ENCODE data around the gene AK8.
A peak's percentile ranks its signal among the peaks of the same experiment; 100 is the strongest.

The AK8 gene

DNA sequence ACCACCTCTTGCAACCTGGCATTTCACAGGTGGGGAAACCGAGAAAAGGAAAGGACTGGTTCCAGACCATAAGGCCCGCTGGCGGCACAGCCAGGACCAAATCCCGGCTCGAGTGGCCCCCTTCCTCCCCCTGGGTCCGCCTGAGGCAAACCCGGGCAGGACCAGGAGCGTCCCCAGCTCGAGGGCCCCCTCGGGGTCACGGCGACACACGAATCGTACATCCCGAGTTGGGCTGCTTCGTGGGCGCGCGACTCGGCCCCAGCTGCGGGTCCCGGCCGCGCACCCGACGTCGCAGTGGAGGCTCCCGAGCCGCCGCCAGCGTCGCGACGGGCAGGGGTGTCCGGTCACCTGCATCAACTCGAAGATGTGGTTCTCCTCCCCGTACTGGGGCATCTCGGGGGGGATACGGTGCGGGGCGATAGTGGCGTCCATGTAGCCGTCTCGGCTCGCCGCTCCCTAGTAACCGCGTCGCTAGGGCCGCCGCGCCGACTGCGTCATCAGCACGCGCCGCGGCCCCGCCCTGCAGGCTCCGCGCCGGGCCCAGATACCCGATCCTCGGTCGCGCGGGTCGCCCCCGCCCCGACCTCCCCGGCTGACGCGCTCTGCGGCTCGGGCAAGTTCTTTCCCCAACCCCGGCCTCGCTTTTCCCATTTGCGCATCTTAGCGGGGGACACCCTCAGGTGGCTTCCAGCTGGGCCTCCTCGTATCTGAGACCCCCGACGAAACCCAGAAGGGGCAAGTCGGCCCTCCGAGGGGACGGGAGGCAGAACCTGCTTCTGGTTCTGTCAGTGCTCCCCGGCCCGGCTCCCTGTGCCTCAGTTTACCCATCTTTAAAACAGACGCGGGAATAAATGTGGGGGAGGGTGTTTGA is at the start of gene AK8:
AK8 (minus strand) TSS at position 461 of the 871 bp plus-strand sequence; CDS start at position 432, 29 bp downstream.
- peak; percentile 76 for DNase-seq (ENCODE audit: low spot score)

GRCh38 chr9:132927704-132928103 is 49.6 kb upstream of the AK8 start:
- DNase-seq (ENCODE audit: low spot score) = no peak

DNA sequence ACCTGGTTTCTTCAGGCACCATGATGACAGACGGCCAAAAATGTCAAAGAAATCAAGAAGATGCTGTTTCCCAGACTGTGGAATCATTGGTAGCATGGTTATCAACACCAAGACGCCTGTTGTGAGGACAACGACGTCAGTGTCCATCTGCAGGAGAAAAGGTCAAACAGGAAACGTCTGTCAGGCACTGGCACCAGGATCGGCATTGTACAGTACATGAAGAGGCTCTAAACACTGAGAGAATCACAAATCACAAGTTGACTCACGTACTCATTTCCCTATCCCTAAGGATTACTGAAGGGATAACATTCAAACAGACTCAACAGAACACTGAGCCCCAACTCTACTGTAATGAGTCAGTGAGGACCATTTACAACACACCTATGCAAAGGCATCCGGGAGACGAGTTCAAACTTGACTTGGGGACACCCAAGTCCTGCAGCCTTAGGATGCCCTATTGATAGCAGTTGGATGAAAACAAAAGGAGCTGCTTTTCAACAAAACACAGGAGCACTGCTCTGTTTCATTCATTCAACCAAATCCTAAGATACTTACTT is 45.3 kb upstream of the AK8 start:
- DNase-seq (ENCODE audit: low spot score) = no peak

DNA sequence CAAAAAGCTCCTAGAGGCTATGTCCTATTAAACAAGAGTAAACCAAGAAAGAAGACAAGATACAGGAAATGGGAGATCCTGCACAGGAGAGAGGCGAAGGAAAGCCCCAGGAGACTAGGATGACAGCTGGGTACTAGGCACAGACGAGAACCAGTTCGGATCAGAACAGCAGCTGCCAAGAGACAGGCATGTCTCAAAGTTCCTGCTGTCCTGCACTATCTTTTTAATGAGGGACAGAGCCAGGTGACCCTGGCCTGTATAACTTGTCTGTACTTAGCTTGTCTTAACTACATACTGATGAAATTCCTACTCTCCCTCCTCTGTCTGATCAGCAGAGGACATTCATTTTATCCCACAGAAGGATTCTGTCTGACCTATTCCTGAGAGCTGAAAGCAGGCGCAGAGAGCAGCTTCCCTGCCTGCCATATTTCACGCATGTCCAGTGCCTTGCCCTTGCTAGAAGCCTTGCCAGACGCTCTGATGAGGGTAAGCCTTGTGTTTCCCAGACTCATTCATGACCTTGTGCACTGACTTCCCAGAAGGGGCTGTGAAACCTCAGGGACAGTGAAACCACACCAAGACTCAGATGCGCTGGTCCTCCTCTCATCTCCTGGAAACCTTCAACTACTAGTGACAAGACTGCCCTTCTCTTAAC is 41.7 kb upstream of the AK8 start:
- no peak for DNase-seq (ENCODE audit: low spot score)

DNA sequence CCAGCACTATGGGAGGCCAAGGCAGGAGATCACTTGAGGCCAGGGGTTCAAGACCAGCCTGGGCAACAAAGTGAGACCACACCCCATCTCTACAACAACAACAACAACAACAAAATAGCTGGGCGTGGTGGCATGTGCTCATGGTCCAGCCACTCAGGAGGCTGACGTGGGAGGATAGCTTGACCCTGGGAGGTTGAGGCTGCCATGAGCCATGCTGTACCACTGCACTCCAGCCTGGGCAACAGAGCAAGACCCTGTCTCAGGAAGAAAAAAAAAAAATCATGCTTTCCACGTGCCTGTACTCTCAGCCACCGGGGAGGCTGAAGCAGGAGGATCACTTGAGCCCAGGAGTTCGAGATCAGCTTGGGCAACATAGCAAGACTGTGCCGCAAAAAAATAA is 36.8 kb upstream of the AK8 start:
- DNase-seq (ENCODE audit: low spot score) = no peak

GRCh38 chr9:132912131-132912530 is 34.0 kb upstream of the AK8 start:
- DNase-seq (ENCODE audit: low spot score) = no peak

GRCh38 chr9:132910376-132910775 is 32.3 kb upstream of the AK8 start:
- no peak for DNase-seq (ENCODE audit: low spot score)

DNA sequence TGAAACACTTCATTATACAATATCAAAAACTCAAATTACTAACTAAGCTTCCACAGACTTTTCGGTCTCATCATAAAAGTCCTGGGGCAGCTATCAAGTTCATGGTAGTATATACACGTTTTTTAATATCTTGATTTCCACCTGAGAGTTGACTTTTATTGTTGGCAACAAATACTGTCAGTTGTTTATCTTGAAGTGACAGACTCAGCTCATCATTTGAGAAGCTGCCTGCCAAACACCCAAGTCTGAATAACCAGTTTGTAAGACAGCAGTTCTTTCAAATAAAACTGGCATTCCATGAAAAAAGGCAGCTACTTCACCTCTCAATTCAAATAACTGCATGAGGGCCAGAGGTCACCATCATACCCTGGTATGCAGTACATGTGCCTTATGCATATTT is 31.2 kb upstream of the AK8 start:
- DNase-seq (ENCODE audit: low spot score) = no peak

GRCh38 chr9:132908635-132909034 is 30.6 kb upstream of the AK8 start:
- DNase-seq (ENCODE audit: low spot score) = no peak

DNA sequence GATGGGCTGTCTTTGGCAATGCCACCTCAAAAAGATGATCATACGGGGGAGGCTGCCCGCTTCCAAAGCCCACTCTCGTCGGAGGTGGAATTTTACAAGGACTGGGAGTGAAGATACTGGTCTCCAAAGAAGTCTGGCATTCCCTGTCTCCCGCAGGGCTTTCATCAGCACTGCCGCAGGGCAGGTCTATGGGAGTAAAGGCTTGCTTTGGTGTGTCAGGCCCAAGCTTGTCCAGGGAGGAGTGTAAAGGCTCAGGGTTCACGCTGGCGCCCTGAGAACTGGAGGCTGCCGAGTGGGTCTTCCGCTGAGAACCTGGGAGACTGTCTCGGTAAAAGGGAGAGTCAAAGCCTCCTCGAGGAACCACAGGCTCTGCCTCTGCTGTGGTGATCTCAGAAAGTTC is 27.6 kb upstream of the AK8 start:
- DNase-seq (ENCODE audit: low spot score) = no peak

- no peak for DNase-seq (ENCODE audit: low spot score)
These were observed 25.7 kb upstream of the AK8 start for GRCh38 chr9:132903574-132904492.

GRCh38 chr9:132901858-132902831 is 24.1 kb upstream of the AK8 start:
- DNase-seq (ENCODE audit: low spot score) = peak; percentile 93

DNA sequence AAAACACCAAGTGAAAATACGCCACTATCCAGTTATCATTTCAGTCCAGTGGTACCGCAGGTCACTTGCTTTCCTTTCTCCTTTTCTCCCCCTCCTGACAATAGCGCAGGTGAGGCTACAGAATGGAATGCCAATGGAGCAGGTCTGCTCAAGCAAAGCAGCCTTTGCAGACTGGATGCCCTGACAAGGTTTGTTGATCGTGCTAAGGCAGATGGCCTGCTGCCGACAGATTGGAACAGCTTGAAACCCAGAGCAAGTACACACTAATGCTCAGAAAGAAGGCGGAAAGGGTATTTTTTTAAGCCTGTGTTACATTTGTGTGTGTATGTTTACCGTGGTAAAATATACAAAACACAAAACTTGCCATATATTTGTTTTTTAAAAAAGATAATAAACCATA is 20.0 kb upstream of the AK8 start:
- no peak for DNase-seq (ENCODE audit: low spot score)

GRCh38 chr9:132896906-132897305 is 18.8 kb upstream of the AK8 start:
- no peak for DNase-seq (ENCODE audit: low spot score)

- no peak for DNase-seq (ENCODE audit: low spot score)
These were observed 18.2 kb upstream of the AK8 start for GRCh38 chr9:132896264-132896663.

GRCh38 chr9:132894862-132895835 is 17.1 kb upstream of the AK8 start:
- DNase-seq (ENCODE audit: low spot score) = no peak

- DNase-seq (ENCODE audit: low spot score) = no peak
These were observed 16.3 kb upstream of the AK8 start for GRCh38 chr9:132894346-132894745.

- no peak for DNase-seq (ENCODE audit: low spot score)
These were observed 14.3 kb upstream of the AK8 start for GRCh38 chr9:132892400-132892799.

GRCh38 chr9:132888151-132888550 is 10.1 kb upstream of the AK8 start:
- DNase-seq (ENCODE audit: low spot score) = no peak

All from NAMALWA (cell line).